ENCODE measurements around the gene FNDC5.

The FNDC5 gene

GRCh38 chr1:32859915-32860314, 10.8 kb downstream of the FNDC5 start:
- no peak for ATAC-seq
- no peak for TF ChIP-seq ZNF70 (CRISPR knock-in tag; IDR thresholded peaks at IDR 0.05)

DNA sequence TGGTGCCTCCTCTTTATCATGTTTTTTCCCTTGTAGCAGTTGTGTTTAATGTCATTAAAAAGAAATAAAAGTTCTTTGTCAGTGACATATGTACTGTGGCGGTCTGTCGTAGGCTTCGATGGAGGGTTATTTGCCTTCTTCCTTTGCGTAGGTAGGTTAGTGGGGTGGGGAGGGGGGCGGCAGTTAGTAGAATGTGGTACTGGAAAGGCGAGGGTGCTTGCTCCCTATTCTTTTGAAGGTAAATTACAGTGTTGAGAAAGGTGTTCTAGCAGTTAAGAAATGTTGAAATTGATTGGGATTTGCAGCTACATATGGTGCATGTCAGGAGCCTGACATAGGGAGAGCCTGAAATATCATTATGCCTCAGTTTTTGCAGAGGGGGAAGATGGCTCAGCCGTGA, 11.9 kb downstream of the FNDC5 start:
- ATAC-seq: no peak
- TF ChIP-seq ZC3H10 (CRISPR knock-in tag; IDR thresholded peaks at IDR 0.05): no peak
- no peak for TF ChIP-seq ZNF8 (CRISPR knock-in tag; IDR thresholded peaks at IDR 0.05)
- no peak for TF ChIP-seq PATZ1 (CRISPR knock-in tag; IDR thresholded peaks at IDR 0.05; ENCODE audit: borderline replicate concordance)
- TF ChIP-seq ZNF70 (CRISPR knock-in tag; IDR thresholded peaks at IDR 0.05): no peak
- TF ChIP-seq ZFP30 (CRISPR knock-in tag; IDR thresholded peaks at IDR 0.05): no peak
- TF ChIP-seq TCF4 (CRISPR knock-in tag; IDR thresholded peaks at IDR 0.05; ENCODE audit: borderline replicate concordance): no peak
- TF ChIP-seq PPARA (CRISPR knock-in tag; IDR thresholded peaks at IDR 0.05; ENCODE audit: borderline replicate concordance): no peak
- no peak for TF ChIP-seq ARNTL (CRISPR knock-in tag; IDR thresholded peaks at IDR 0.05; ENCODE audit: borderline replicate concordance, low read depth)
- TF ChIP-seq CREB5 (CRISPR knock-in tag; IDR thresholded peaks at IDR 0.05; ENCODE audit: low read depth): no peak
- TF ChIP-seq BACH2 (CRISPR knock-in tag; IDR thresholded peaks at IDR 0.05; ENCODE audit: borderline replicate concordance): no peak
- TF ChIP-seq ESRRG (CRISPR knock-in tag; IDR thresholded peaks at IDR 0.05): no peak
- TF ChIP-seq TSHZ2 (CRISPR knock-in tag; IDR thresholded peaks at IDR 0.05): no peak

GRCh38 chr1:32858136-32858535, 12.6 kb downstream of the FNDC5 start:
- no peak for TF ChIP-seq ESRRG (CRISPR knock-in tag; IDR thresholded peaks at IDR 0.05)
- TF ChIP-seq CSDC2 (CRISPR knock-in tag; IDR thresholded peaks at IDR 0.05): no peak
- TF ChIP-seq ZFP3 (CRISPR knock-in tag; IDR thresholded peaks at IDR 0.05): no peak
- TF ChIP-seq TOX (CRISPR knock-in tag; IDR thresholded peaks at IDR 0.05; ENCODE audit: borderline replicate concordance): no peak
- no peak for TF ChIP-seq ZNF8 (CRISPR knock-in tag; IDR thresholded peaks at IDR 0.05)
- TF ChIP-seq, protein P1, sequence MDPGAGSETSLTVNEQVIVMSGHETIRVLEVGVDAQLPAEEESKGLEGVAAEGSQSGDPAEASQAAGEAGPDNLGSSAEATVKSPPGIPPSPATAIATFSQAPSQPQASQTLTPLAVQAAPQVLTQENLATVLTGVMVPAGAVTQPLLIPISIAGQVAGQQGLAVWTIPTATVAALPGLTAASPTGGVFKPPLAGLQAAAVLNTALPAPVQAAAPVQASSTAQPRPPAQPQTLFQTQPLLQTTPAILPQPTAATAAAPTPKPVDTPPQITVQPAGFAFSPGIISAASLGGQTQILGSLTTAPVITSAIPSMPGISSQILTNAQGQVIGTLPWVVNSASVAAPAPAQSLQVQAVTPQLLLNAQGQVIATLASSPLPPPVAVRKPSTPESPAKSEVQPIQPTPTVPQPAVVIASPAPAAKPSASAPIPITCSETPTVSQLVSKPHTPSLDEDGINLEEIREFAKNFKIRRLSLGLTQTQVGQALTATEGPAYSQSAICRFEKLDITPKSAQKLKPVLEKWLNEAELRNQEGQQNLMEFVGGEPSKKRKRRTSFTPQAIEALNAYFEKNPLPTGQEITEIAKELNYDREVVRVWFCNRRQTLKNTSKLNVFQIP (CRISPR knock-in tag; IDR thresholded peaks at IDR 0.05; ENCODE audit: borderline replicate concordance, low read depth): no peak
- no peak for ATAC-seq

- TF ChIP-seq PATZ1 (CRISPR knock-in tag; IDR thresholded peaks at IDR 0.05; ENCODE audit: borderline replicate concordance): no peak
- no peak for TF ChIP-seq CSRNP3 (CRISPR knock-in tag; IDR thresholded peaks at IDR 0.05)
- TF ChIP-seq ARNTL (CRISPR knock-in tag; IDR thresholded peaks at IDR 0.05; ENCODE audit: borderline replicate concordance, low read depth): no peak
- TF ChIP-seq SNAI2 (CRISPR knock-in tag; IDR thresholded peaks at IDR 0.05): no peak
- TF ChIP-seq, protein P1 (CRISPR knock-in tag; IDR thresholded peaks at IDR 0.05; ENCODE audit: borderline replicate concordance, low read depth): no peak
- no peak for TF ChIP-seq GLIS3 (CRISPR knock-in tag; IDR thresholded peaks at IDR 0.05)
- no peak for TF ChIP-seq PPARA (CRISPR knock-in tag; IDR thresholded peaks at IDR 0.05; ENCODE audit: borderline replicate concordance)
- TF ChIP-seq ZFP3 (CRISPR knock-in tag; IDR thresholded peaks at IDR 0.05): no peak
- no peak for TF ChIP-seq ZNF565 (CRISPR knock-in tag; conservative IDR thresholded peaks at IDR 0.05; ENCODE audit: low read depth)
- TF ChIP-seq ESRRG (CRISPR knock-in tag; IDR thresholded peaks at IDR 0.05): no peak
- no peak for TF ChIP-seq ZNF8 (CRISPR knock-in tag; IDR thresholded peaks at IDR 0.05)
- no peak for TF ChIP-seq ZNF70 (CRISPR knock-in tag; IDR thresholded peaks at IDR 0.05)
- TF ChIP-seq ZFP30 (CRISPR knock-in tag; IDR thresholded peaks at IDR 0.05): no peak
- no peak for ATAC-seq
Observed at GRCh38 chr1:32855861-32856617, 14.7 kb downstream of the FNDC5 start.
